Calu3 (cell line): ENCODE data around the gene NOCT. TPM values are rescaled to one million over a fixed set of nuclear protein-coding genes. Genes with fewer than 3 reads are reported as not detected.

Source experiments
- BruUV-seq: library from RNA; stranded (reverse); fragments of 400-500 nt; replicated peaks from 2 replicates; lab custom pipeline; 2021; lab: Mats Ljungman, UMichigan
- CTCF ChIA-PET: fragments of 300-600 bp; sonication (Branson Sonifier 250); formaldehyde crosslinking; loops from one replicate; lab custom pipeline; 2022; ENCODE audit warnings: antibody characterized with exemption; lab: Charles Lee
- DNase-seq: peaks from one replicate; pipeline ENCODE4 v3.0.0; 2022
- H3K27ac Mint-ChIP-seq: one replicate; pipeline ENCODE4 v1.8.0; 2022; ENCODE audit warnings: mixed read lengths; ENCODE audit not compliant: unreplicated experiment
- H3K27me3 Mint-ChIP-seq: one replicate; pipeline ENCODE4 v1.8.0; 2022; ENCODE audit warnings: mixed read lengths; ENCODE audit not compliant: unreplicated experiment
- H3K36me3 Mint-ChIP-seq: one replicate; pipeline ENCODE4 v1.8.0; 2022; ENCODE audit warnings: mild to moderate bottlenecking, moderate library complexity, mixed read lengths; ENCODE audit not compliant: insufficient read depth, unreplicated experiment
- H3K4me1 Mint-ChIP-seq: one replicate; pipeline ENCODE4 v1.8.0; 2022; ENCODE audit warnings: mild to moderate bottlenecking, low read depth, mixed read lengths; ENCODE audit not compliant: unreplicated experiment
- H3K4me3 Mint-ChIP-seq: one replicate; pipeline ENCODE4 v1.8.0; 2022; ENCODE audit warnings: mild to moderate bottlenecking, low read depth, moderate library complexity, mixed read lengths; ENCODE audit not compliant: unreplicated experiment
- H3K9me3 Mint-ChIP-seq: one replicate; pipeline ENCODE4 v1.8.0; 2022; ENCODE audit warnings: low read depth, mixed read lengths; ENCODE audit not compliant: unreplicated experiment
- intact Hi-C: fragments of 100-400 bp; cut with micrococcal nuclease; formaldehyde crosslinking; loops from one replicate; pipeline ENCODE4 v1.10.0; 2022; ENCODE audit not compliant: unreplicated experiment
- total RNA-seq: library from RNA; stranded (reverse); gene quantifications from 2 replicates; pipeline ENCODE4 v1.2.3, GENCODE V29; 2022
- TF ChIP-seq, protein P1 (sequence below): fragments of 200-600 bp; IDR thresholded peaks from one replicate; pipeline ENCODE4 v1.8.0; 2022; ENCODE audit warnings: antibody characterized with exemption; ENCODE audit not compliant: unreplicated experiment

Gene NOCT
- total RNA-seq, 1 experiment from 2014 or later: 11.4 TPM

DNA sequence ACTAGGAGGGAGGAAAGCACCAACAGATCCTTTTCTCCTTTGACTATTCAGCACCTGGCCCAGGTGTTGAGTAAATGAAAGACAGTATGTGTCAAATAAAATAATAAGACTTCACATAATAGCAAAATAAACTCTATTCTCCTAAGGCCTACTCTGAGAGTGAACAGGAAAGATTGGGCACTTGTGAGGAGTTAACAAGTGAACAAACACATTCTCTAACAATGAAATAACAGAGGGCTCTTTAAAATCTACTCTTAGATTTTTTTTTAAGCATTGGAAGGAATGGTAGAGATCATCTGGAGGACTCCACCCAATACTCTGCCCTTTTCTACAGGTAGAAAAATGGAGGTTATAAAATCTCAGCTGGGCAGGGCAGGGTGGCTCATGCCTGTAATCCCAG is 39.1 kb upstream of the NOCT start:
- intact Hi-C loops: no loop called here
- Mint-ChIP-seq H3K27ac (no peak overlapping the region), H3K9me3 (no peaks in the 10 kb centered on the region), H3K4me3 (no peak overlapping the region), H3K4me1 (no peaks in the 10 kb centered on the region), H3K36me3 (no peaks in the 10 kb centered on the region), H3K27me3 (no peaks in the 10 kb centered on the region)
- BruUV-seq: no TSS peak
- TF ChIP-seq, protein P1, sequence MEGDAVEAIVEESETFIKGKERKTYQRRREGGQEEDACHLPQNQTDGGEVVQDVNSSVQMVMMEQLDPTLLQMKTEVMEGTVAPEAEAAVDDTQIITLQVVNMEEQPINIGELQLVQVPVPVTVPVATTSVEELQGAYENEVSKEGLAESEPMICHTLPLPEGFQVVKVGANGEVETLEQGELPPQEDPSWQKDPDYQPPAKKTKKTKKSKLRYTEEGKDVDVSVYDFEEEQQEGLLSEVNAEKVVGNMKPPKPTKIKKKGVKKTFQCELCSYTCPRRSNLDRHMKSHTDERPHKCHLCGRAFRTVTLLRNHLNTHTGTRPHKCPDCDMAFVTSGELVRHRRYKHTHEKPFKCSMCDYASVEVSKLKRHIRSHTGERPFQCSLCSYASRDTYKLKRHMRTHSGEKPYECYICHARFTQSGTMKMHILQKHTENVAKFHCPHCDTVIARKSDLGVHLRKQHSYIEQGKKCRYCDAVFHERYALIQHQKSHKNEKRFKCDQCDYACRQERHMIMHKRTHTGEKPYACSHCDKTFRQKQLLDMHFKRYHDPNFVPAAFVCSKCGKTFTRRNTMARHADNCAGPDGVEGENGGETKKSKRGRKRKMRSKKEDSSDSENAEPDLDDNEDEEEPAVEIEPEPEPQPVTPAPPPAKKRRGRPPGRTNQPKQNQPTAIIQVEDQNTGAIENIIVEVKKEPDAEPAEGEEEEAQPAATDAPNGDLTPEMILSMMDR: no peak
- DNase-seq: no peak
- CTCF ChIA-PET: no interaction called here

DNA sequence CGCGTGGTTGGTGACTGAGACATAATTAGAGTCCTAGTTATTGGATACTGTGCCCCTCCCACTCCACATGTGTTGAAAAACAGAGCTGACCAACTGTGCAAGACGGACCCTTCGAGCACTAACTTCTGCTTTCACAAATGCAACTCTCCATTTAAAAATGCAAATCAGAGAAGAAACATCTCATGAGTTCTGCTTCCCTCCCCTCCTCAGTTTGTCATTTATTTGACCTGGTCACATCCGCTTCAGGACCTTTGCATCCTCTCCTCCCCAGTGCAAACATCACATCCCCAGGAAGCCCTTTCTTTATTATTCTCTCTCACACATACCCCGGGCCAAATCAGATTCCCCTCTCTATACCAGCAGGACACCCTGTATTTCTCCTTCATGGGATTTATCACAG is 38.1 kb upstream of the NOCT start:
- no peak for DNase-seq
- no TSS peak for BruUV-seq
- Mint-ChIP-seq H3K4me1 (peaks cover 8% of the 10 kb centered on the region), H3K4me3 (no peak overlapping the region), H3K9me3 (no peaks in the 10 kb centered on the region), H3K27me3 (no peaks in the 10 kb centered on the region), H3K36me3 (no peaks in the 10 kb centered on the region), H3K27ac (no peak overlapping the region)
- TF ChIP-seq, protein P1: no peak
- CTCF ChIA-PET: no interaction called here
- intact Hi-C loops: no loop called here

DNA sequence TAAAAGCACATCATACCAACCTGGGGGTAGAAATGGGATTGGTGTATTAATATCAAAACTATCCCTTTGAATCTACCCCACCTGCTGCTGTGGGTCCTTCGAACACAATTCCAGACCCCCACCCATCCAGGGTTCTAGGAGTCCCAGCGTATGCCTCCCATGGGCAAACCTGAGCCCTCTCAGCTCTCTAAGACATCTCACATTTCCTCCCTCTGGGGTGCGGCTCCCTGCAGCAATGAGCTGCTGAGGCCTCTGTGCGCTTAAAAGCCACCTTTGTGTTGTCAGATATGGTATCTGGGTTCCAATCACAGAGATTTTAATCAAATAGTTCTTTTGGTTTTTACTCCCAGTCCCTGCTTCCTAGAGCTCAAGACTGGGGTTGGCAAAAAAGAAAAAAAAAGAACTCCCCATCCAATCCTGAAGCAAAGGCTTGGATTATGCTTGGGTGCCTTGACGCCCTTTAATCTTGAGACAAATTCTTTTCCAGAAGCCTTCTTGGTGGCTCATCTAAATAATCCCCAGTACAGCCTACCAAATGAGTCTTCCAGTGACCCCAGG is 37.5 kb upstream of the NOCT start:
- no peak for DNase-seq
- no peaks in the 10 kb centered on the region for H3K27me3 Mint-ChIP-seq
- TF ChIP-seq, protein P1: no peak
- intact Hi-C loops: no loop called here
- H3K36me3 Mint-ChIP-seq: no peaks in the 10 kb centered on the region
- CTCF ChIA-PET: no interaction called here
- no peak overlapping the region for H3K4me3 Mint-ChIP-seq
- no peak overlapping the region for H3K27ac Mint-ChIP-seq
- peaks cover 12% of the 10 kb centered on the region for H3K4me1 Mint-ChIP-seq
- no TSS peak for BruUV-seq
- H3K9me3 Mint-ChIP-seq: no peaks in the 10 kb centered on the region

DNA sequence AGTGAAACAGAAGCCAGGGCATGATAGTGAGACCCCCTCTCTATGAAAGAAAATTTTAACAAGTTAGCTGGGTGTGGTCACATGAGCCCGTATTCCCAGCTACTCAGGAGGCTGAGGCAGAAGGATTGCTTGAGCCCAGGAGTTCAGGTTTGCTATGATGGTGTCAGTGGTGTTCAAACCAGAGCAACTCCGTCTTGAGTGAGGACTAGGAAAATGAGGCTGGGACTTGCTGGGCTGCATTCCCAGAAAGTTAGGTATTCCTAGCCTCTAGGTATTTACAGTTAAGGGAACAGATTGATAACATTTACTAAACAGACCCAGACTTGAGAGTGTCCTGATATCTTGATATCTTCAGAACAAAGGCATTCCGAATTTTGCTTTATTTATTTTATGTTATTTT is 37.0 kb upstream of the NOCT start:
- TF ChIP-seq, protein P1: no peak
- no TSS peak for BruUV-seq
- Mint-ChIP-seq H3K27me3 (no peaks in the 10 kb centered on the region), H3K27ac (no peak overlapping the region), H3K36me3 (no peaks in the 10 kb centered on the region), H3K4me1 (peaks cover 12% of the 10 kb centered on the region), H3K9me3 (no peaks in the 10 kb centered on the region), H3K4me3 (no peak overlapping the region)
- CTCF ChIA-PET: no interaction called here
- DNase-seq: no peak
- intact Hi-C loops: no loop called here
